GM19025 (cell line): ENCODE measurements around the gene CTAGE9.

Source experiments
- ATAC-seq: cut with Tn5 transposase; IDR thresholded peaks from one replicate; pipeline ENCODE4 v1.9.1; 2021; ENCODE audit warnings: mild to moderate bottlenecking, low read depth, moderate library complexity; ENCODE audit not compliant: unreplicated experiment

The CTAGE9 gene

DNA sequence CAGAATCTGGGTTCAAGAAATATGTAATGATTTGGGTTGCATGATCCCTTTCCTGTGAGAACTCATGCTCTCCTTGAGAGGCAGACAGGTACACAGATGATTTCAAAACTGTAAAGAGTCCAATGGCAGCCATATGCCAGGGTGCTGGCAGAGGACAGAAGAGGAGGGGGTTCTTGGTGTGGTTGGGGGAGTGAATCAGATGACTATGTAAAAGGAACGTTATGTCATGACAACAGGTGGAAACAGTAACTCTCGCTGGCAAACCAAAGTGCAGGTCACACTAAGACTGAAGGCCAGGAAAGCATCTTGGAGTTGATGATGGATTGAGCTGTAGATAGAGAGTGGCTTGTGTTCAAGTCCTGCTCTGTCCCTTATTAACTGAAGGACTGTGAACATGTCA is 29.9 kb downstream of the CTAGE9 start:
- no peak for ATAC-seq

- ATAC-seq, result no peak
These were observed 32.4 kb downstream of the CTAGE9 start for GRCh38 chr6:131678442-131678841.

GRCh38 chr6:131673184-131673583 is 37.6 kb downstream of the CTAGE9 start:
- no peak for ATAC-seq

DNA sequence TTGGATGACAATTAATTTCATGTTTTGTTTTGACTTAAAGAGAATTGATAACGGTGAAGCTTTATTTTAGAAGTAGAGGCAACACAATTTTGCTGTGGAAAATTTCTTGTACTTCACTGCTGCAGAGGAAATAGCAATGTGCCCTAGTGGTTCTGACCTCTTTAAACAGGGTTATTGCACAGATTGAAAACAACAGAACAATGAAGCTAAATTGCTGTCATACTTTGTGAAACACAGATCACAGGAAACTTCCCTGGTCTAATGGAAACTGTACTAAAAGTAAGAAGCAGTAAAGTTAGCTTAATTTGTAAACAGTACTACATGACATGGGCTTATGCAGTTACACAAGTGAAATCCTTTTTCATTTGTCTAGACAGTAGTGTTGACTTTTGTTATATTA is 40.9 kb downstream of the CTAGE9 start:
- no peak for ATAC-seq

DNA sequence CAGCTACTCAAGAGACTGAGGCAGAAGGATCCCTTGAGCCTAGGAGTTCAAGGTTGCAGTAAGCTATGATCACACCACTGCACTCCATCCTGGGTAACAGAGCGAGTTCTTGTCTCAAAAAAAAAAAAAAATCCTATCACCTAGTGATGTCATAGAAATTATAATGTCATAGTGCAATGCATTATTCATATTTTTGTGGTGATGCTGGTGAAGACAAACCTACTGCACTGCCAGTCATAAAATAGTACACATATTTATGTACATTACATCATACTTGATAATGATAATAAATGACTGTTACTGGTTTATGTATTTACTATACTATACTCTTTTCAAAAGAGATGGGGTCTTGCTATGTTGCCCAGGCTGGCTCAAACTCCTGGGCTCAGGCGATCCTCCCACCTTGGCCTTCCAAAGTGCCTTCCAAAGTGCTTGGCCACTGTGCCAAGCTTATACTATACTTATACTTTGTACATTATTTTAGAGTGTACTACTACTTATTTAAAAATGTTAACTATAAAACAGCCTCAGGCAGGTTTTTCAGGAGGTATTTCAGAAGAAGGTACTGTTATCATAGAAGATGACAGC is 47.1 kb downstream of the CTAGE9 start:
- no peak for ATAC-seq

DNA sequence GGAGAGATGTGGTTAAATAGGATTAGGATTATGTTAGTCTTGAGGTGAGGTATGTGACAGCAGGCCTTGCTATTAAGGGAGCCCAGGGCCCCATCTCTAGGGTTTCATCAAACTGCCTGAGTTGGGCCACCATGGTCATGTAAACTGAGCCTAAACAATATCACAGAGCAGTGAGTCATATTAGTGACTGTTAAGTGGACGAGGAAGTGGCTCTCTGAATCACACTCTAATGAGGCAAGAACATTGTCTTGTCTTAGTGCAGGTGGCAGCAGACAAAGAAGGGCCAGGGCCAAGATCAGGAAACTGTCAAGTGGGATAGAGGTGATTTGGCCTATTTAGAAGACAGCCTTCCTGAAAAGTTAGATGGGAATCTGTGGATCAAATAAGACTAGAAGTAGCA is 50.6 kb downstream of the CTAGE9 start:
- ATAC-seq, result no peak
